ENCODE results near the gene KCNQ1.

- TF ChIP-seq GATA3 (IDR thresholded peaks at IDR 0.05; ENCODE audit: low read depth, low read length) (no peak), GATA2 (IDR thresholded peaks at IDR 0.05; ENCODE audit: low read depth, low read length) (no peak)
These were observed 44.6 kb upstream of the KCNQ1 start, which contains the start of gene TSSC4 for GRCh38 chr11:2400069-2400761.
